HPDE6-E6E7 (cell line): Measurements from ENCODE around the gene MC1R.
"Not testable (repeated sequence)": the region's sequence is repeated elsewhere in the genome, so short reads cannot be mapped to it uniquely, and the experiment has no call there.

Experiments used
- DNase-seq: peaks from one replicate; pipeline ENCODE4 v3.0.0; 2011; ENCODE audit warnings: missing footprints; ENCODE audit errors: extremely low spot score

The MC1R gene

DNA sequence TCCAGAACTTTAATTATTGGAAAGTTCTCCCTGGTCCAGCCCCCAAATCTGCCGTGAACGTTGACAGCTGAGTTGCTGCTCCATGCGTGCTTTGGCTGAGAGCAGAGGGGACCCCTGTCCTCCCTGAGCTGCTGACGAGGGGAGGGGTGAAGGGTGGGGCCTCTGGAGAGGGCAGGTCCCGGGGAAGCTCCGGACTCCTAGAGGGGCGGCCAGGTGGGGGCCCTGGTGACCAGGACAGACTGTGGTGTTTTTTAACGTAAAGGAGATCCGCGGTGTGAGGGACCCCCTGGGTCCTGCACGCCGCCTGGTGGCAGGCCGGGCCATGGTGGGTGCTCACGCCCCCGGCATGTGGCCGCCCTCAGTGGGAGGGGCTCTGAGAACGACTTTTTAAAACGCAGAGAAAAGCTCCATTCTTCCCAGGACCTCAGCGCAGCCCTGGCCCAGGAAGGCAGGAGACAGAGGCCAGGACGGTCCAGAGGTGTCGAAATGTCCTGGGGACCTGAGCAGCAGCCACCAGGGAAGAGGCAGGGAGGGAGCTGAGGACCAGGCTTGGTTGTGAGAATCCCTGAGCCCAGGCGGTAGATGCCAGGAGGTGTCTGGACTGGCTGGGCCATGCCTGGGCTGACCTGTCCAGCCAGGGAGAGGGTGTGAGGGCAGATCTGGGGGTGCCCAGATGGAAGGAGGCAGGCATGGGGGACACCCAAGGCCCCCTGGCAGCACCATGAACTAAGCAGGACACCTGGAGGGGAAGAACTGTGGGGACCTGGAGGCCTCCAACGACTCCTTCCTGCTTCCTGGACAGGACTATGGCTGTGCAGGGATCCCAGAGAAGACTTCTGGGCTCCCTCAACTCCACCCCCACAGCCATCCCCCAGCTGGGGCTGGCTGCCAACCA lies at the start of gene MC1R:
Gene MC1R, plus strand, starts transcription at position 410 of the 895 bp plus-strand sequence. Its CDS starts 397 bp downstream, at position 807.
- DNase-seq, result no peak

DNA sequence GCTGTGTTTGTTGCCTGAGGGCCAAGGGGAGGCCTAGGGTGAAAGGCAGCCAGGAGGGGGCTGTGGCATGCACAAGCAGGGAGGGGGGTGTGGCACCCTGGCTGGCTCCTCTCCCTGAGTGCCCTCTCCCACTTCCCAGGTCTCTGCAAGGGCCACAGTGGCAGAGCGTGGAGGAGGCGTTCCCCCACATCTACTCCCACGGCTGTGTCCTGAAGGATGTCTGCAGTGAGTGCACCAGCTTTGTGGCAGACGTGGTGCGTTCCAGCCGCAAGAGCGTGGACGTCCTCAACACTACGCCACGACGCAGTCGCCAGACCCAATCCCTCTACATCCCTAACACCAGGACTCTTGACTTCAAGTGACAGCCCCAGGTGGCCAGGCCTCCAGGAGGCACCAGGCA lies 48.8 kb upstream of the MC1R start:
- no peak for DNase-seq

DNA sequence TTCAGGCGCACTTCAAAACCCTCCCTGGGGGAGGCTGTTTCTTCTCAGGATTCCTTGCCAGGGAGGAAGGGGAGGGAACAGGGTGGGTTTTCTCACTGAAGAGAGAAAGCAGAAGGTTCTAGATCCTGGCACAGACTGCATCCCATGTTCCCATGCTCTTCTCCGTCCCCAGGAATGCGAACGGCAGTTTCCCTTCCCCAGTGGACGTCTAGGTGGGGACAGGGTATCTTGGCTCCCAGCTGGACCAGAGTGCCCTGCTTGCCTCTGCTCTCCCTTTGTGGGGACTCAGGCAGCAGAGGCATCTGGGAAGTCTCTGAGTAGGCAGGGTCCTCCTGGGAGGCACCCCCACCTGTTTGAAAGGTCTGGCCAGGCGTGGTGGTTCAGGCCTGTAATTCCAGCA lies 48.2 kb upstream of the MC1R start:
- no peak for DNase-seq

DNA sequence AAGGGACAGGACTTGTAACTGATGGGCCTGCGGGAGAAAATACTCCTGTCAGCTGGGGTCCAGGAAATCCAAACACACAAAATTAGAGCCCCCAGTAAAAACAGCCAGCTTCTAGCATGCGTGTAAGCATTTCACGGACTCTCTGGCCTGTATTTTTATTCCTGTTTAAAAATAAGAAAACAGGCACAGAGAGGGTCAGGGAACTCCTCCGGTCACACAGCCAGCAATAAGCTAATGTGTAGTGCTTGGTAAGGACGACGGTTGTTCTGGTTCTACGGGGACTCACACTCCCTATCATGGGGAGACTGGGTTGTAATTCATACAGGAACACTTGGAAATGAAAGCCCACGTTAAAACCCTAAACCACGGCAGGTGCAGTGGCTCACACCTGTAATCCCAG lies 46.8 kb upstream of the MC1R start:
- DNase-seq, result no peak

DNA sequence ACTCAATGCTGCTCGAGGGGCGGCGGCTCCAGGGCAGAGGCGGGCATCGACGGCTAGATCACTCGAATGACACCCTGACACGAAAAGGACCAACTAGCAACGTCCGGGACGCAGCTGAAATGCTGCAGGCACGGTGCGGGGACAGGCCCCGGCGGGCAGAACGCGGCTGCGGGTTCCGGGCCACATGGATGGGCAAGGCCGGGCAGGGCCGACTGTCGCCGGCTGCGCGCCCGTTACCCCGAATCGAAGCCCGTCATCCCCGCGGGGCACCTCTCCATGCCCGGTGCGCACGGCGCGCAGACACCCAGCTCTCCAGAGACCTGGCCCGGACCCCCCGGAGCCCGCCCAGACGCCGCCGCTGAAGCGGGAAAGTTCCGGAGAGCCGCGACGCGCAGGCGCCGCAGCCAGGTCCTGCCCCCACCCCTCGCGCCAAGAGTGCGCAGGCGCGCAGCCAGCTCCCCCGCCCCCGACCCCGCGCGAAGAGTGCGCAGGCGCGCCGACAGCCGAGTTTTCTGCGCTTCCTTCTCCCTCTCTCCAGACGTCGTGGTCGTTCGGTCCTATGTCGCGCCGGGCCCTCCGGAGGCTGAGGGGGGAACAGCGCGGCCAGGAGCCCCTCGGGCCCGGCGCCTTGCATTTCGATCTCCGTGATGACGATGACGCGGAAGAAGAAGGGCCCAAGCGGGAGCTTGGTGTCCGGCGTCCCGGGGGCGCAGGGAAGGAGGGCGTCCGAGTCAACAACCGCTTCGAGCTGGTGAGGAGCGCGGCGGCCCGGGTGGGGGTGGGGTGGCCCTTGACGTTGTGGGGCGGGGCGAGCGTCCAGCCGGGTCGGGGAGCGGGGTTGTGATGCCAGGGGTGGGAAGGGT lies 45.3 kb upstream of the MC1R start, which contains the start of gene TCF25:
Gene TCF25, plus strand, starts transcription at position 484 of the 863 bp plus-strand sequence. Its CDS starts 76 bp downstream, at position 560.
- DNase-seq, result peak; percentile 88

DNA sequence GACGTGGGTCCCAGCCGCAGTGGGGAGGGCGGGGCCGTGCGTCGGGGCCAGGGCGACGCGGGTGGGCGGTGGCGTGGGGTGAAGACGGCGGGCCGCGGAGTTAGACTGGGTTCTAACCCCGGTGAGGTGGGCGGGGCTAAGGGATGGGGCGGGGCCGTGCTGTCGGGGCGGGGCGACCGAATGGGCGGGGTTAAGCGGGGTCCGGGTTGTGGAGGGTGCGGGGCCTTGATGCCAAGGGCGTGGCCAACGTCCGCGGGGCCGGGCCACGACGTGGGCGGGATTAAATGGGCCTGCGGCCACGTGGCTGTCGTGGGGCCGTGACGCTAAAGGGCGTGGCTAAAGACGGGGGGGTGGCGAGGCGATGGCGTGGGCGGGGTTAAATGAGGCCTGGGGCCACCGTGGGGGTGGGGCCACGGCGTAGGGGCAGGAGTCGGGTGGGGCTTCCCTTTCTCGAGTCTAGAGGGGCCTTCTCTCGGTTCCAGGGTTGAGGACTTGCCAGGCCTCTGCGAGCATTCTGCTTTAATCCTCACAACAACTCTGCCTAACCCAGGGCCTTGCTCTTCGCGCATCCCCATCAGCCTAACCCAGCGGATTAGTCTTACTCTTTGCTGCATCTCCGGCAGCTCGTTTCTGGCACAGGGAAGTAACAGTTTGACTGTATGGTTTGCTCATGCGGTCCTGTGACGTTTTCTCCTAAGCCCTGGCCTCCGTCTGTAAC lies 44.5 kb upstream of the MC1R start:
- DNase-seq, result peak; percentile 94

DNA sequence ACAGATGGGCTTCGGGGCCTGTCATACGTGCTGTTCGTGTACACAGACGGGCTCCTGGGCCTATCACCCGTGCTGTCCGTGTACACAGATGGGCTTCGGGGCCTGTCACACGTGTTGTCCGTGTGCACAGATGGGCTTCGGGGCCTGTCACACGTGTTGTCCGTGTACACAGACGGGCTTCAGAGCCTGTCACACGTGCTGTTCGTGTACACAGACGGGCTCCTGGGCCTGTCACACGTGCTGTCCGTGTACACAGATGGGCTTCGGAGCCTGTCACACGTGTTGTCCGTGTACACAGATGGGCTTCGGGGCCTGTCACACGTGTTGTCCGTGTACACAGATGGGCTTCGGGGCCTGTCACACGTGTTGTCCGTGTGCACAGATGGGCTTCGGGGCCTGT lies 39.5 kb upstream of the MC1R start:
- DNase-seq, result not testable (repeated sequence)

DNA sequence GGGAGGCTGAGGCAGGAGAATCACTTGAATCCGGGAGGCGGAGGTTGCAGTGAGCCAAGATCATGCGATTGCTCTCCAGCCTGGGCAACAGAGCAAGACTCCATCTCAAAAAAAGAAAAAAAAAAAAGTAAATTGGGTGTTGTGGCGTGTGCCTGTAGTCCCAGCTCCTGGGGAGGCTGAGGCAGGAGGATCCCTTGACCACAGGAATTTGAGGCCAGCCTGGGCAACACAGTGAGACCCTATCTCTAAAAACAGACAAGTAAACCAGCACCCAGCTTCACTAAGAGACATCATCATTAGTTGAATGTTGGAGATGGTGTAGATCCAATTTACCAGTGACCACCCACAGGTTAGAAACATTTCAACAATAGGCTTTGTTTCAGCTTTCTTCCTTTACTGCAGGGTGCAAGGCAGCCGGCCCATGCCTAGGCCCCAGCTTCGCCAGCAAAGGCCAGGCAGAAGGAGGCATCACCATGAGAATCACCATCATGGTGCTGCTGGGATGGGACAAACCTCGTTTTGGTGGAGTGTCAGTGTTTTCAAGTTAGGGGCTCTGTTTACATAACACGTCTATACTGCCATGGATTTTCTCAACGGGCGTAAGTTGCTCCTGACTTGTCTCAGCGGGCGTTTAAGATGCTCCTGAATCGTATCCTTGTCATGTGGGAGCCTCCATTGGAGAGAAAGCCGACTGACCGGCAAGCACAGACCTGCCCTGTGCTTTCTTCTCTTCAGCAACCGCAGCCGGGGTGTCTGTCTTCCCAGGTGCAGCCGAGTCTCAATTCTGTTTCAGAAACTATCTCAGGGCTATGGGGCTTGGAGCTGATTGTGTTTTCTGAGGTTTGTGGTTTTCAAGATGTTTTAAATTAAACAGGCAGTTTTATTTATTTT lies 37.9 kb upstream of the MC1R start:
- DNase-seq, result peak; percentile 97

DNA sequence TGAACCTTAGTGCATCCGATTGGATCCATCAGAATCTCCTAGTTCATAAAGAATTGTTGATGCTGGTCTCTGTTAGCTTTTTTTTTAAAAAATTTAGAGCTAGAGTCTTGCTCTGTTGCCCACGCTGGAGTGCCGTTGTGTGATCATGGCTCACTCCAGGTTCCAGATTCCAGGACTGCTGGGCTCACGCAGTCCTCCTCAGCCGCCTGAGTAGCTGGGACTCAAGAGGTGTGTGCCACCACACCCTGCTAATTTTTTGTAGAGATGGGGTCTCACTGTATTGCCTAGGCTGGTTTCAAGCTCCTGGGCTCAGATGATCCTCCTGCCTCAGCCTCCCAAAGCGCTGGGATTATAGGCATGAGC lies 37.3 kb upstream of the MC1R start:
- DNase-seq, result no peak

DNA sequence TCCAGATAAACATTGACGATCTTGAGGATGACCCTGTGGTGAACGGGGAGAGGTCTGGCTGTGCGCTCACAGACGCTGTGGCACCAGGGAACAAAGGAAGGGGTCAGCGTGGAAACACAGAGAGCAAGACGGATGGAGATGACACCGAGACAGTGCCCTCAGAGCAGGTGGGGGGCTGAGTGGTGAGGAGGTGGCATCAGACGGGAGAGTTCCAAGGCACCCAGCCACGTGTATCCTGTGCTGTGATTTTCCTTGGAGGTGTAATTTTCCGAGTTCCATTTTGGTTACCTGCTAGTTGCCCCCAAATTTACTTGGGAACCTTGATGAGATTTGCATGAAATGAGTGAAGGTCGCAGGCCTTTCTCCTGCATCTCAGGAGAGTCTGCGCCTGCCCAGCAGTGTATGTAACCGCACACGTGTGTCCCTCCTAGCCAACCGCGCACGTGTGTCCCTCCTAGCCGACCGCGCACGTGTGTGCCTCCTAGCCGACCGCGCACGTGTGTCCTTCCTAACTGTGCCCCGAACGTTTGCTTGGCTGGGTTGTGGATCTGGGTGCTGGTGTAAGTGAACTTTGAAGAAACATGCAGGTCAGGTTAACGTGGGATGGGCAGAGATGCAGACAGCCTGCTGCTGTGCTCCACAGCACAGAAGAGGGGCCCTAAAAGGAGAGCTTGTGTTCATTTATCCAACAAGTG lies 35.2 kb upstream of the MC1R start:
- no peak for DNase-seq

DNA sequence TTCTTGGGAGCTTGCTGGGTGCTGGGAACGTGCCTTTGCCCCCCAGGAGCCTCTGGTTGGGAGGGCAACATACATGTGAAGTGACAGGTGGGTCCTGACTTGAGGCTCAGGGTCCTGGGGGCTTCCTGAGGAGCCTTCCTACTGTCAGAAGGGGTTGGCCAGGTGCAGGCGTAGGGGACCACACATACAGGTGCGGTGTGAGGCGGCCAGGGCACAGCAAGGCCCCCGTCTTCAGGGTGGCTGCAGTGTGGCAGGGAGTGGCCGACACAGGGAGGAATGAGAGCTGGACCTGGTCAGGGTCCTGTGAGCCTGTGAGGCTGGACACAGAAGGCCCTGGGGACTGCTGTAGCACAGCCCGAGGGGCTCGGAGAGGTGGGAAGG lies 34.6 kb upstream of the MC1R start:
- no peak for DNase-seq

DNA sequence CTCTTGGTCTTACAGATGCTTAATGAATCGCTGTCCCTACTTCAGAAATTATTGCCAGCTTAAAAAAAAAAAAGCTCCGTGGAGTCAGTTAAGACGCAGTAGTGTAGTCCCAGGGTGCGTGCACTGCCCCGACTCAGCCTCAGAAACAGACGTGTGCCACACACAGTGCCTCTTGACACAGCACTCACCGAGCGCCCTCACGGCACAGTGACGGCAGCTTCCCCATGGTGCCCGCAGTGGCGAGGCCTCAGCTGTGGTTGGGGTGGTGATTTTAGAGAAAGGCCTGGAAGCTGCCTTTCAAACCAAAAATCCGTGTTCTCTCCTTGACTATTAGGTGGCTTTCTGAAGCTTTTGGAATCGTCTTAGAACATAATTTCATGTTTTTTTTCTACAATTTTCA lies 31.4 kb upstream of the MC1R start:
- no peak for DNase-seq

DNA sequence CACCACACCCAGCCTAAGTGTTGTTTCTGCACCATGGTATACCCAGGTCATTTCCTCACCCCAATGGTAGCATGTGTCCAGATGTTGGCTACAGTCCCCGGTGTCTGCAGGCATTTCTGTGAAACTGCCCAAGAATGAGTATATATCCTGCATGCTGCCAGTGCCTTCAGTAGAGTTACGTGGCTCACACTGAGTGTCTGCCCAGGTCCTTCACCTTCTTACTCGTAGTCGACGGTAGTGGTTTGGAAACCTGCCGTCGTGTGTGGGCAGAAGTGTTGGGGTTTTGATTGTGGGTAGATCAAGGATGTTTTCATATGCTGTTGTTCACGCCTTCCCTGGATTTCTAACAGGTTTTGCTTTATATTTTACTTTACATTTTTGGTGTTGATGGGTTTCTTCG lies 28.5 kb upstream of the MC1R start:
- DNase-seq, result no peak

DNA sequence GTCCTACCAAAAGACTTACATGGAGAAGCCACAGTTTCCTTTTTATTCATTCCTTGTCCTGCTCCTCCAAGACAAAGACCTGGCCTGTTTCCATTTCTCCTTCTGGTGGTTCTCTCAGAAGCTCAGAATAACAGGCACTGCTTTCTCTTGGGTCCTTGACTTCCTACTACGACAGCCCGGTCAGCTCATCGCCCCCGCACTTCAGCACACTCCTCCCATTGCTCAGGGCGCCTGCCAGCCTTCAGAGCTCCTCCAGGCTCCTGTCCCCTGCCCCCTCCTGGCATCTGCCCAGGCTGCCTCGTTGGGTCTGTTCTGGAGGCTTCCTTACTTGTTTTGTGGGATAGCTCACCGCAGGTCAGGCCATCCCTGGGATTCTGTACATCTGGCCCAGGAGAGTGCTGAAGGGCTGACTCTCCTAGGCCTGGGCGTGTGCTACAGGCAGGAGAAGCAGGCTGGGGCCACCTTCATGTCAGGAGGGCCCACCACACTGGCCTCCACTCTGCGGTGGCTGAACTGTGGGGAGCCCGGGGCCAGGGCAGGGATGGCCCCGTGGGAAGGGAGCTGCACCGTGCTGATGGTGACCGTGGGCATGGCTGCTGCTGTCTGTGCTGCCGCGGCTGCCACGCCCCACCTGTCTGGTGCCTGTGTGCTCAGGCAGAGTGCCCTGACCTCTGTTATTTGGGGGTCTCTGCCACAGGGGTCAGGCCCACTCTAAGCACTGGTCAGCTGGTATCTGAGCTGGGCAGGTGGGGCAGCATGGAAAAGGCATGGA lies 27.6 kb upstream of the MC1R start:
- no peak for DNase-seq

DNA sequence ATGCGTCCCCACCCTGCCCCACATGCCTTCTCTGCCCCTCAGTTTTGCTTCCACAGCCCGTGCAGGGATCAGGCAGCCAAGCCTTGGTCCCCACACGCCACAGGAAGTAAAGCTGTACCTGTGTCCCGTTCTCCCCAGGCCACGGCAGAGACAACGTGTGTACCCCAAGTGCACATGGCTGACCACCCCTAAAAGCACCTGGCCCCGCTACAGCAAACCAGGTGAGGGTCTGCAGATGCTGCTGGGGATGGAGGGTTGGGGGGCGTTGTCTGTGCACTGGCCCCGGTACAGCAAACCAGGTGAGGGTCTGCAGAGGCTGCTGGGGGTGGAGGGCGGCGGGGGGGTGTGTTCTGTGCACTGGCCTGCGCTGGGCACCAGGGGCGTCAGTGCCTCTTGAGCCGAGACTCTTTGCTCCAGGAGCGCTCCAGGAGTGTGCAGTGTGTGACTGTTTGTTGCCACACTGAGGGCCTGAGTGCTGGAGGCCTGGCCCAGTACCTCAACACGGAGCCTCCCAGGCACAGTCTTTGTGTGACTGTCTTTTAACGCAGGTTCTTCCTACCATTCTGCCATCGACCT lies 26.5 kb upstream of the MC1R start:
- no peak for DNase-seq

DNA sequence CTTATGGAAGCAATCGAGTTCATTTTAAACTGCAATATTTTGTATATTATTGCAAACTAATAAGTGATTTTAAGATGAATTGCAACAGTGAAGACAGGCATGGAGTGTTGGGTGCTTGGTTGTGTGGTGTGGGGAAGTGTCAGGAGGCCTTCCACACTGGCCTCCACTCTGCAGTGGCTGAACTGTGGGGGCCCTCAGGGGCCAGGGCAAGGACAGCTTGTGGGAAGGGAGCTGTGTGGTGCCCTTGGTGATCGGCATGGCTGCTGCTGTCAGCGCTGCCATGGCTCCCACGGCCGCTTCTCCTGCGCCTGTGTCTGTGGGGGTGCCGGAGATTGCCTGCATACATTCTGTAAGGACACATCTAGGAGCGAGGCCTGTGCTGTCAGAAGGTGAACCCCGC lies 26.0 kb upstream of the MC1R start:
- no peak for DNase-seq

DNA sequence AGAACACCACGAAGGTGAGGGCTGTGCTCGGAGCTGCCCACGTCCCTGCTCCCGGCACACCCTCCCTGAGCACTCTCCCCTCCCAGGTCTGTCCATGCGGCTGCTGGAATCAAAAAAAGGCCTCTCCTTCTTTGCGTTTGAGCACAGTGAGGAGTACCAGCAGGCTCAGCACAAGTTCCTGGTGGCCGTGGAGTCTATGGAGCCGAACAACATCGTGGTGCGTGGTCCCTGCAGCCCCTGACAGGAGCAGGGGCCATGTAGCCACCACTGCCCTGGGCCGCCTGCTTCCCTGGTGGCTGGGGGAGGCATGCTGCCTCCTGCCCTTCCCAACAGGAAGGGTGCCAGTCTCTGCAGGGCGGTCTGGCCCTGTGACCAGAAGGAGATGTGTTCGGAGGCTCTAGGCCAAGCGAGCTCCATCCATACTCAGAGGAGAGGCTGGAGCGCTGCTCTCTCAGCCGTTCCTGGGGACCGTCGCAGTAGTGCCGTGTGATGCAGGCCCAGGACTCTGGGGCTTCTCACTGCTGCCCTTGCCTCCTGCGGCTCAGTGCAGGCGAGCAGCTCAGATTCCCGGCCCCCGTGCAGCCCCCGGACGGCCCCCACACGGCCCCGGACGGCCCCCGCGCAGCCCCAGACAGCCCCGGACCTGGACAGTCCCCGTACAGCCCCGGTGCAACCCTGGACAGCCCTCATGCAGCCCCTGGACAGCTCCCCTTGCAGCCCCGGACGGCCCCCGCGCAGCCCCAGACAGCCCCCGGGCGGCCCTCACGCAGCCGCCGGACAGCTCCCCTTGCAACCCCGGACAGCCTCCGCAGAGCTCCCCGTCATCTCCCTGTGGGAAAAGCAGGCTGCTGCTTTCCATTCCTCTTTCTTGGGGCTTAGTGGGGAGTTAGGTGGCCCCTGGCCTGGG lies 24.8 kb upstream of the MC1R start:
- DNase-seq, result no peak
